Common myeloid progenitor, CD34-positive (primary cell): ENCODE data around the gene RPL23.

Source experiments
- CTCF ChIA-PET: fragments of 350-600 bp; sonication (Branson Sonifier 250); formaldehyde crosslinking; loops from one replicate; lab custom pipeline; 2021; ENCODE audit warnings: antibody characterized with exemption; lab: Charles Lee
- POLR2A ChIA-PET: fragments of 350-600 bp; sonication (Branson Sonifier 250); formaldehyde crosslinking; loops from one replicate; lab custom pipeline; 2021; ENCODE audit warnings: antibody characterized with exemption; lab: Charles Lee
- DNase-seq, 3 donors: peaks; one replicate each; pipeline versions ENCODE4 v3.0.0 to v3.0.0-alpha.2; 2013
- H3K27ac ChIP-seq, 2 experiments: 1 replicate in 1 of 2; 2 replicates in 1 of 2; pipeline ENCODE4 v1.7.0; 2013; ENCODE audit warnings: inconsistent platforms in 2 of 2, low read length in 2 of 2, mild to moderate bottlenecking in 2 of 2, low read depth in 1 of 2, moderate library complexity in 1 of 2; ENCODE audit not compliant: severe bottlenecking in 2 of 2, insufficient read depth in 1 of 2, poor library complexity in 1 of 2
- H3K27me3 ChIP-seq, 5 experiments: replicated peaks in 2 of 5; 1 replicate in 3 of 5; 2 replicates in 2 of 5; pipeline versions ENCODE4 v1.6.1 to v1.7.0; 2013; ENCODE audit warnings: low read length in 4 of 5, mild to moderate bottlenecking in 2 of 5, moderate library complexity in 2 of 5, inconsistent platforms in 1 of 5; ENCODE audit not compliant: insufficient read depth in 5 of 5, control insufficient read depth in 4 of 5
- H3K36me3 ChIP-seq, 4 experiments: 1 replicate in 2 of 4; 2 replicates in 2 of 4; pipeline versions ENCODE4 v1.6.1 to v1.7.0; 2013; ENCODE audit warnings: low read length in 3 of 4, control low read depth in 1 of 4, mild to moderate bottlenecking in 1 of 4; ENCODE audit not compliant: control insufficient read depth in 4 of 4, insufficient read depth in 4 of 4
- H3K4me1 ChIP-seq, 4 experiments: 1 replicate in 3 of 4; 2 replicates in 1 of 4; pipeline versions ENCODE4 v1.6.1 to v1.7.1; 2013; ENCODE audit warnings: low read length in 3 of 4, mild to moderate bottlenecking in 3 of 4, control low read depth in 1 of 4, inconsistent platforms in 1 of 4, moderate library complexity in 1 of 4; ENCODE audit not compliant: control insufficient read depth in 4 of 4, insufficient read depth in 4 of 4; ENCODE audit errors: control extremely low read depth in 1 of 4
- H3K4me3 ChIP-seq, 7 experiments: 1 replicate in 4 of 7; 2 replicates in 3 of 7; pipeline versions ENCODE4 v1.5.1 to v1.7.0; 2013; ENCODE audit warnings: mild to moderate bottlenecking in 7 of 7, low read length in 6 of 7, moderate library complexity in 6 of 7, inconsistent platforms in 2 of 7, low read depth in 2 of 7, control low read depth in 1 of 7; ENCODE audit not compliant: insufficient read depth in 4 of 7, control insufficient read depth in 1 of 7; ENCODE audit errors: extremely low read depth in 1 of 7
- H3K9me3 ChIP-seq, 5 experiments: 1 replicate in 4 of 5; 2 replicates in 1 of 5; pipeline versions ENCODE4 v1.6.1 to v1.7.1; 2013; ENCODE audit warnings: low read length in 4 of 5, mild to moderate bottlenecking in 2 of 5, inconsistent platforms in 1 of 5, low read depth in 1 of 5, moderate library complexity in 1 of 5; ENCODE audit not compliant: control insufficient read depth in 4 of 5, insufficient read depth in 2 of 5; ENCODE audit errors: control extremely low read depth in 1 of 5
- WGBS: methylation state at CpG from one replicate; pipeline ENCODE4 v1.1.5; 2013; ENCODE audit not compliant: insufficient coverage; 5-methylcytosine and 5-hydroxymethylcytosine counted together

RPL23 gene

DNA sequence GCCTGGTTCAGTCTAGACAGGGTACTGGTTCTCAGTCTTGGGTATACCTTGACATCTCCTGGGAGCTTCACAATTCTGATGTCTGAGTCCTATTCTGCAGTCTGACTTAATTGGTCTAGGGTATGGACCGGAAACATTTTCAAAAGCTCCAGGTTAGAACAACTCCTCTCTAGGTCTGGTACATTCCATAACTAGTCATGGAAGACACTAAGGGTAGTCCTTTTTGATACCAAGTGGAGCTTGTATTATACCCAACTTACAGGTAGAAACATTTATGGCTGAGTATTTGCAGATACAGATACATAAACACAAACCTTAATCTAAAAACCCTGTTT, 5.0 kb downstream of the RPL23 start:
- no peak overlapping the region for H3K27ac ChIP-seq
- CTCF ChIA-PET, result no interaction called here
- WGBS, result 100% methylated on average over 1 of the region's 1 CpG

DNA sequence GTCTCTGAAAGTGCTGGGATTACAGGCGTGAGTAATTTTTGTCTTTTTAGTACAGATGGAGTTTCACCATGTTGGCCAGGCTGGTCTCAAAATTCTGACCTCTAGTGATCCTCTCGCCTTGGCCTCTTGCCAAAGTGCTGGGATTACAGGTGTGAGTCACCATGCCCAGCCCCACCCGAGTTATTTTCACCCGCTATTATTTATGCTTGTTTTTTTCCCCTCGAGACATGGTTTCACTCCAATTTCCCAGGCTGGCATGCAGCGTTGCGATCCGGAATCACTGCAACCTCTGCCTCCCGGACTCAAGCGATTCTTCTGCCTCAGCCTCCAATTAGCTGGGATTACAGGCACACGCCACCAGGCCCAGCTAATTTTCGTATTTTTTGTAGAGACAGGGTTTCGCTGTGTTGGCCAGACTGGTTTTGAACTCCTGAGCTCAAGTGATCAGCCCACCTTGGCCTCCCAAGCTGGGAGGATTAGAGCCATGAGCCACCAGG, 9.2 kb downstream of the RPL23 start:
- 92% methylated on average over 12 of the region's 13 CpGs for WGBS
- CTCF ChIA-PET, result no interaction called here

More for the DNA sequence above, 5.0 kb downstream of the RPL23 start:
- no peak overlapping the region for H3K4me3 ChIP-seq
- peaks cover 21 to 58% (median 42%) of the 10 kb centered on the region in 4 experiments for H3K36me3 ChIP-seq
- peaks cover 19 to 25% (median 22%) of the 10 kb centered on the region in 4 experiments for H3K4me1 ChIP-seq
- H3K9me3 ChIP-seq, result no peaks in the 10 kb centered on the region
- no peaks in the 10 kb centered on the region for H3K27me3 ChIP-seq
- POLR2A ChIA-PET, result interaction anchor here (0.6 kb wide), 1 partner anchor 487 kb away, joined by 3 read pairs; no protein-coding TSS in a partner anchor
- no peak for DNase-seq

GRCh38 chr17:38825762-38826247, 27.7 kb downstream of the RPL23 start:
- peak overlapping the region; percentile 99 to 100 for H3K27ac ChIP-seq
- H3K9me3 ChIP-seq, result no peaks in the 10 kb centered on the region
- peaks cover 1 to 10% (median 4%) of the 10 kb centered on the region in 4 experiments for H3K36me3 ChIP-seq
- 97% methylated on average over 9 of the region's 17 CpGs for WGBS
- peak overlapping the region; percentile 64 to 99 (median 90) for H3K4me3 ChIP-seq
- ChIA-PET POLR2A (interaction anchor here (1.3 kb wide), 1 partner anchor 28 kb away, joined by 9 read pairs; the partner anchor contains the start of gene RPL23), CTCF (interaction anchor here (1.1 kb wide), 1 partner anchor 47 kb away, joined by 5 read pairs; no protein-coding TSS in a partner anchor)
- no peak for DNase-seq
- H3K4me1 ChIP-seq, result peaks cover 0 to 21% (median 16%) of the 10 kb centered on the region in 4 experiments
- no peaks in the 10 kb centered on the region for H3K27me3 ChIP-seq

More for the DNA sequence above, 9.2 kb downstream of the RPL23 start:
- H3K27me3 ChIP-seq, result no peaks in the 10 kb centered on the region
- H3K27ac ChIP-seq, result no peak overlapping the region
- POLR2A ChIA-PET, result interaction anchor here (0.6 to 1.2 kb wide), 3 partner anchors 10 to 76 kb away, joined by 3 to 5 read pairs (median 4); partner anchors contain the start of gene RPL23
- no peak overlapping the region for H3K4me3 ChIP-seq
- H3K36me3 ChIP-seq, result peaks cover 8 to 24% (median 19%) of the 10 kb centered on the region in 4 experiments
- no peaks in the 10 kb centered on the region for H3K9me3 ChIP-seq
- H3K4me1 ChIP-seq, result peaks cover 0 to 2% (median 0%) of the 10 kb centered on the region in 4 experiments
- DNase-seq, result no peak

DNA sequence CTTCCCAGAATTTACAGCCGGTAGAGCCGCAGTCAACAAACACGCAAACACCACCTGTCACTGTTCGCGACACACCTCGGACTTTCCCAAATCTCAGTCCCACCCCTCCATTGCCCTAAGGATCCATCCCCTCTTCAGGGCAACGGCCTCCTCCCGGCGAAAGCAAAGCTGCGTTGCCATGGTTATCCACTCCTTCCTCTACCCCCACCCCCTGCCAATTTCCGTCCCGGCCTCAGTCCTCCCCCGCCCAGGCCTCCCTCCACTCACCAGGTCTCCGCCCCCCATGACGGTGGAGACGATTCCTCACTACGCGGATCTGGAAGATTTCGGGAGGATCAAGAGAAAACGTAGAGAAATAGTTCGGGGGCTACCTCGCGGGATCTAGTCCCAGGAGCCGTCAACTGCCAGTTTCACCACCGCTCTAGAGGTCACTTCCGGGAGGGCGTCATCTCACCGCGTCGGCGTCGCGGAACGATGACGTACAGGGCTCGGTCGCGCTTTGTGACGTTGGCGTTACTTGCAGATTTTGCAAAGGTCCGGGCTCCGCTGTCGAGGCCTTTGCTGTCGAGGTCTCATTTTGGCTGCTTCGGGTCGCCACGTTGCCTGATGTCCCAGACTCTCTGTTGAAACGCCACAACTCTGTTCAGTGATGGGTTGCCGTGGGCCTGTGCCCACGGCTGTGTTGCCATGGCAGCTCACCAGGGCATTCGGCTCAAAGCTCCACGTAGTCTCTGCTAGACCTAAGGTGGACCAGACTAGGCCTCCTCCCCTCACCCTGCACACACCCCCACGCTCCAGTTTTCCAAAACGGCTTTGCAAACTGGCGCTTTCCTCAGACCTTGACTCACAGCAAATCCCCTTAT, 28.4 kb downstream of the RPL23 start, which contains the start of gene CWC25:
Gene CWC25, minus strand, starts transcription at position 423 of the 863 bp plus-strand sequence. Its CDS starts 138 bp downstream, at position 285.
- peak within 1 kb of the TSS; percentile 64 to 99 (median 90) for H3K4me3 ChIP-seq
- peak; percentile 97 to 99 (median 98) for DNase-seq
- H3K9me3 ChIP-seq, result no peaks in the 10 kb centered on the region
- ChIA-PET CTCF (interaction anchor here (1.1 kb wide), 1 partner anchor 47 kb away, joined by 5 read pairs; no protein-coding TSS in a partner anchor), POLR2A (interaction anchor here (0.6 to 1.3 kb wide), 3 partner anchors 16 to 62 kb away, joined by 3 to 9 read pairs (median 6); partner anchors contain the start of gene RPL23)
- H3K27ac ChIP-seq, result peak within 1 kb of the TSS; percentile 99 to 100
- 1% methylated on average over 51 of the region's 55 CpGs for WGBS
- H3K4me1 ChIP-seq, result peaks cover 0 to 21% (median 16%) of the 10 kb centered on the region in 4 experiments
- H3K27me3 ChIP-seq, result no peaks in the 10 kb centered on the region
- H3K36me3 ChIP-seq, result peaks cover 2 to 17% (median 11%) of the 10 kb centered on the region in 4 experiments

DNA sequence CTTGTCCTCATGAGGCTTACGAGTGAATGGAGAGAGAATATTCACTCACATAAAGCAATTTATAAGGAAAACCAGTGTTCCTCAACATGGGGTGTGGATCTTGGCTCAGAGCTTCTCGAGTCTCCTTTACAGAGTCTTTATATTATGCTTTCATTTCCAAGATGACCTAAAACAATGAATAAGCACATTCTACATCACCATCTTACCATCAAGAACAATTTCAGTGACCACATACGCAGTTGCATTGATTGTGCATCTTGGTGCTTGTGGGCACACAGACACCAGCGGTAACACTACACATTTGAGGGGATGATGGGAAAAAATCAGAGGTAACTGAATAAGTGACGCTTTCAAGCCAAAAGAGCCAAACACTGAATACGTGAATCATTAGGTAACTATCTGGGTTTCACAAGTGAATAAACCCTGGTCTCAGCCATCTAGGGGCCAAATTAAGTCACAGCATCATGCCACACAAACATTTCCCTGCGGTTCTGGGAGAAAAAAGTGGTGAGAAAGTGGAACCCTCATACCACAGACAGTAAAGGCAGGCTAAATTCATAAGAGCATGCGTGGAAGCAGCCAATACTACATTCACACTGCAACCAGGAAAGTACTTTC, 37.8 kb downstream of the RPL23 start:
- no peaks in the 10 kb centered on the region for H3K4me1 ChIP-seq
- ChIA-PET CTCF (interaction anchor here (0.8 kb wide), 1 partner anchor 9 kb away, joined by 3 read pairs; no protein-coding TSS in a partner anchor), POLR2A (no interaction called here)
- no peak overlapping the region for H3K4me3 ChIP-seq
- H3K27ac ChIP-seq, result no peak overlapping the region
- no peaks in the 10 kb centered on the region for H3K27me3 ChIP-seq
- H3K36me3 ChIP-seq, result peaks cover 8 to 55% (median 26%) of the 10 kb centered on the region in 4 experiments
- 100% methylated on average over 3 of the region's 8 CpGs for WGBS
- DNase-seq, result peak; percentile 44 to 72 (median 70)
- H3K9me3 ChIP-seq, result no peaks in the 10 kb centered on the region

GRCh38 chr17:38809828-38810227, 43.7 kb downstream of the RPL23 start:
- no peaks in the 10 kb centered on the region for H3K9me3 ChIP-seq
- WGBS, result 98% methylated on average over 7 of the region's 7 CpGs
- CTCF ChIA-PET, result no interaction called here
- no peaks in the 10 kb centered on the region for H3K27me3 ChIP-seq
- no peak overlapping the region for H3K27ac ChIP-seq
- POLR2A ChIA-PET, result no interaction called here
- H3K36me3 ChIP-seq, result peaks cover 20 to 85% (median 44%) of the 10 kb centered on the region in 4 experiments
- no peak overlapping the region for H3K4me3 ChIP-seq
- DNase-seq, result no peak
- no peaks in the 10 kb centered on the region for H3K4me1 ChIP-seq
